Right lobe of liver (tissue), 4 donors: ENCODE data around the gene RNASE13.

Experiments used
- POLR2A ChIP-seq: fragments of 450-650 bp; IDR thresholded peaks from one replicate; pipeline ENCODE4 v1.6.1; 2017; ENCODE audit warnings: antibody characterized with exemption, mild to moderate bottlenecking
- TF ChIP-seq, protein P1 (sequence below), 4 donors: fragments of 200-600 bp in 3 of 4; fragments of 450-650 bp in 1 of 4; IDR thresholded peaks; one replicate each; pipeline versions ENCODE4 v1.5.1 to v1.8.0; 2016 to 2022; ENCODE audit warnings: antibody characterized with exemption in 4 of 4, mild to moderate bottlenecking in 2 of 4
- donor health status: DM: no; HTN: no; CAD: no.
- donor health status: DM: no; HTN: no; CAD: no.
- donor health status: DM: no; HTN: yes; CAD: no.

DNA sequence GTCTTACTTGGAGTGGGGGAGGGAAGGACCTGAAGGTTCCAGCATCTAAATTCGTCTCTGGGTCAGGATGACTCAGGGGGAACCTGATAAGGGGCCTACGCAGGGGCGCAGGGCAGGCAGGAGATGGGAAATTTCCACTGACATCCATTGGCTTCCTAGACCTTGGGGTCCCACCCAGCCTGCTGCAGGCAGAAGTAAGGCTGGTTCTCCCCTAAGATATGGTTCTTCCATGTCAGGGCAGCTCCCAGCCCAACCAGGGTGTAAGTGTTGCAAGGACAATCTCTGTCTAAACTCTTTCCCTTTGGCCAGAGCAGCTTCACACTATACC is 7.7 kb downstream of the RNASE13 start:
- TF ChIP-seq, protein P1, sequence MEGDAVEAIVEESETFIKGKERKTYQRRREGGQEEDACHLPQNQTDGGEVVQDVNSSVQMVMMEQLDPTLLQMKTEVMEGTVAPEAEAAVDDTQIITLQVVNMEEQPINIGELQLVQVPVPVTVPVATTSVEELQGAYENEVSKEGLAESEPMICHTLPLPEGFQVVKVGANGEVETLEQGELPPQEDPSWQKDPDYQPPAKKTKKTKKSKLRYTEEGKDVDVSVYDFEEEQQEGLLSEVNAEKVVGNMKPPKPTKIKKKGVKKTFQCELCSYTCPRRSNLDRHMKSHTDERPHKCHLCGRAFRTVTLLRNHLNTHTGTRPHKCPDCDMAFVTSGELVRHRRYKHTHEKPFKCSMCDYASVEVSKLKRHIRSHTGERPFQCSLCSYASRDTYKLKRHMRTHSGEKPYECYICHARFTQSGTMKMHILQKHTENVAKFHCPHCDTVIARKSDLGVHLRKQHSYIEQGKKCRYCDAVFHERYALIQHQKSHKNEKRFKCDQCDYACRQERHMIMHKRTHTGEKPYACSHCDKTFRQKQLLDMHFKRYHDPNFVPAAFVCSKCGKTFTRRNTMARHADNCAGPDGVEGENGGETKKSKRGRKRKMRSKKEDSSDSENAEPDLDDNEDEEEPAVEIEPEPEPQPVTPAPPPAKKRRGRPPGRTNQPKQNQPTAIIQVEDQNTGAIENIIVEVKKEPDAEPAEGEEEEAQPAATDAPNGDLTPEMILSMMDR (IDR thresholded peaks at IDR 0.05) = no peak
- TF ChIP-seq POLR2A = no peak
